HG02870 (cell line): Measurements from ENCODE around the gene ARHGAP8.

ENCODE experiments used
- ATAC-seq: cut with Tn5 transposase; IDR thresholded peaks from one replicate; pipeline ENCODE4 v1.9.1; 2021; ENCODE audit warnings: mild to moderate bottlenecking, moderate library complexity; ENCODE audit not compliant: unreplicated experiment

The ARHGAP8 gene

DNA sequence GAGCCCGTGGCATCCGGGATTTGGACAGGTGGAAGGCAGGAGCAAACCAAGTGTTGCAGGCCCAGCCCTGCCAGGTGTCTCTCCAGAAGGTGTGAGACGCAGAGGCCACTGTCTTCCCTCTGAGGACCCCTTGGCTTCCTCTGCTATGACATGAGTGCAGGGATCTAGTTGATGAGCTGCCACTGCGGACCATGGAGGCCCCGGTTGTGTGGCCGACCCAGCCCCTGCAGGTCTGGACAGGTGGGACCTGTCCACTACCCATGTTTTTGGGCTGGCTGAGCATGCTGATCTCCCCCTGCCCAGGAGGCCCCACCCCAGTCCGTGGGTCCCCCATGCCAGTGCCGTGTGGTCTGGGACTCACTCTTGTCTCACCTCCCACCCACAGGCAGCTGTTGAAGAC lies 27.5 kb upstream of the ARHGAP8 start:
- no peak for ATAC-seq

DNA sequence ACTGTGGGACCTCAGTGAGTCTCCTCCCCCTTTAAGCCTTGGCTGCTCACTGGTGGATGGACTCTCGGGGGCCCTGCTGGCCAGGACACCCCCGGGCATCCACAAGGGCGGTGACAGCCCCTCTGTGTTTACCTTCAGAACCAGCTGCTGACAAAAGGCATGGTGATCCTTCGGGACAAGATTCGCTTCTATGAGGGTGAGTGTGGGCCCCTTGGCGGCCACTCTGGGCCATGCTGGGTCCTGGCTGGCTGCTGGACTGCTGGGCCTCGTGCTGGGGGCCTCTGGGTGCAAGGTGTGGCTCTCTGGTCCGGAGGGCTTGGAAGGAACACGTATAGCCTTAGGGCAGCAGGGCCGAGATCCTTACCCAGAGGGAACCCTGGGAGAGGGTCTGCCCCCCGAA lies 25.9 kb upstream of the ARHGAP8 start:
- no peak for ATAC-seq

- no peak for ATAC-seq
Observed at GRCh38 chr22:44727148-44727547, 25.2 kb upstream of the ARHGAP8 start.

- ATAC-seq: no peak
Observed at GRCh38 chr22:44727709-44728108, 24.7 kb upstream of the ARHGAP8 start.

- no peak for ATAC-seq
Observed at GRCh38 chr22:44728761-44729324, 23.5 kb upstream of the ARHGAP8 start.

- no peak for ATAC-seq
Observed at GRCh38 chr22:44729391-44730021, 22.9 kb upstream of the ARHGAP8 start.

GRCh38 chr22:44730022-44730393 lies 22.4 kb upstream of the ARHGAP8 start:
- ATAC-seq: no peak

DNA sequence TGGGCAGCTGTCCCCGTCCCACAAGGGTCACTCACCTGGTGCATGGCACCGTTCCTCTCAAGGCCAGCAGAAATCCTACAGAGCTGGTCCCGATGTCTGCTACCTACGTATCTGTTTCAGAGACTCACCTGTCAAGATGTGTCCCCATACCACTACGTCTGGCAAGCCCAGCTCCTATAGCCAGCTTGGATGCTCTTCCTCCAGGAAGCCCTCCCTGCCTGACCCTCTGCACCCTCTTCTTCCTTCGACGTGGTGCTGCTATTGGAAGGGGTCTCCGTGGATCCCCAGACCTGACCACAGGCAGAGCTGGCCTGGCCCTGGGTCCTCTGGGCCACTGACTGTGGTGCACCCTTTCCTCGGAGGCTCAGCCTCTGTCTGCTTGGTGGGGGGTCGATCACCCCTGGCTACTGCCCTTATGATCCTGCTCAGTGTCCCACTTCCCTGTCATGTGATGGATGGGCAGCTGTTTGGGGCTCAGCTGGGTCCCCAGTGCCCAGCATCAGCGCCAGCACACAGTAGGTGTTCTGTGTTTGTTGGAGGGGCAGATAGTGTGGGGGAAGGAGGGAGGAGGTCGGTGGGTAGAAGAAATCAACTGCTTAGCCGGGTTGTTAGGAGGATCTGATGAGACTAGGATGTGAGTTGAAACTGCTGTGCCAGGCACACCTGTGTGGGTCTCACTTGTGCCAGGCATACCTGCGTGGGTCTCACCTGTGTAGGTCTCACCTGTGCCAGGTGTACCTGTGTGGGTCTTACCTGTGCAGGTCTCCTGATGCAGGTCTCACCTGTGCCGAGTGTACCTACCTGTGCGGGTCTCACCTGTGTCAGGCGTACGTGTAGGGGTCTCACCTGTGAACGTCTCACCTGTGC lies 21.7 kb upstream of the ARHGAP8 start:
- ATAC-seq: no peak

- ATAC-seq: no peak
Observed at GRCh38 chr22:44731357-44731970, 20.9 kb upstream of the ARHGAP8 start.

DNA sequence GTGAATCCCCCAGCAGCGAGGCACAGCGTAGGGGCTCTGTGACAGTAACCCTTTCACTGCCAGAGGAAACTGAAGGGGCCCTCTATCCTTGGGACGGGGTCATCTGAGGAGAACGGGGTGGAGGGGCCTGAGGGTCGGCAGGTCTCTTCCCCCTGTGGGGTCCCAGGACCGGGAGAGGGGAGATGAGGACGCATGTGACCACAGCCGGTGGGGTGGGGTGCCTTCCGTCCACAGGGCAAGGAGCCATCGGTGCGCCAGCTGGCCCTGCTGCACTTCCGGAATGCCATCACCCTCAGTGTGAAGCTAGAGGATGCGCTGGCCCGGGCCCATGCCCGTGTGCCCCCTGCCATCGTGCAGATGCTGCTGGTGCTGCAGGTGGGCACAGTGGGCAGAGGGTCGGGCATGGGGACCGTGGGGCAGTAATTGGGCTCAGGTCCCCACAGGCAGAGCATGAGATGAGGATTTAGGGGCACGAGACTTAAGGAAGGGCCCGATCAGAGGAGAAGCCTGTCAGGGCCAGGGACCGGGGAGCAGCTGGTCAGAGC lies 20.3 kb upstream of the ARHGAP8 start:
- no peak for ATAC-seq

DNA sequence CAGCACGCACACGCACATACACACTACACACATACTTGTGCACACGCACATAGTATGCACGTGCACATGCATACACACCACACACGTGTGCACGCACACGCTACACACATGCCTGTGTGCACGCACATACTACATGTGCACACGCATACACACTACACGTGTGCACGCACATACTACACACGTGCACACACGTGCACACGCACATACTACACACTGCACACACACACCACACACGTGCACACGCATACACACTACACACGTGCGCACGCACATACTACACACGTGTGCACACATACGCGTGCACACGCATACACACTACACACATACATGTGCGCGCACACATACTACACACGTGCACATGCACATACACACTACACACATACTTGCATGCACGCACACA lies 19.7 kb upstream of the ARHGAP8 start:
- no peak for ATAC-seq

- ATAC-seq: no peak
Observed at GRCh38 chr22:44733426-44734106, 18.8 kb upstream of the ARHGAP8 start.

GRCh38 chr22:44734278-44734677 lies 18.1 kb upstream of the ARHGAP8 start:
- no peak for ATAC-seq

- ATAC-seq: no peak
Observed at GRCh38 chr22:44734801-44735517, 17.4 kb upstream of the ARHGAP8 start.

GRCh38 chr22:44735518-44736428 lies 16.6 kb upstream of the ARHGAP8 start:
- no peak for ATAC-seq

- no peak for ATAC-seq
Observed at GRCh38 chr22:44736581-44737405, 15.6 kb upstream of the ARHGAP8 start.

GRCh38 chr22:44737406-44738346 lies 14.7 kb upstream of the ARHGAP8 start:
- no peak for ATAC-seq
